ENCODE results near the gene SON.
"Not testable (repeated sequence)": the region's sequence is repeated elsewhere in the genome, so short reads cannot be mapped to it uniquely, and the experiment has no call there.

Gene SON, protein sequence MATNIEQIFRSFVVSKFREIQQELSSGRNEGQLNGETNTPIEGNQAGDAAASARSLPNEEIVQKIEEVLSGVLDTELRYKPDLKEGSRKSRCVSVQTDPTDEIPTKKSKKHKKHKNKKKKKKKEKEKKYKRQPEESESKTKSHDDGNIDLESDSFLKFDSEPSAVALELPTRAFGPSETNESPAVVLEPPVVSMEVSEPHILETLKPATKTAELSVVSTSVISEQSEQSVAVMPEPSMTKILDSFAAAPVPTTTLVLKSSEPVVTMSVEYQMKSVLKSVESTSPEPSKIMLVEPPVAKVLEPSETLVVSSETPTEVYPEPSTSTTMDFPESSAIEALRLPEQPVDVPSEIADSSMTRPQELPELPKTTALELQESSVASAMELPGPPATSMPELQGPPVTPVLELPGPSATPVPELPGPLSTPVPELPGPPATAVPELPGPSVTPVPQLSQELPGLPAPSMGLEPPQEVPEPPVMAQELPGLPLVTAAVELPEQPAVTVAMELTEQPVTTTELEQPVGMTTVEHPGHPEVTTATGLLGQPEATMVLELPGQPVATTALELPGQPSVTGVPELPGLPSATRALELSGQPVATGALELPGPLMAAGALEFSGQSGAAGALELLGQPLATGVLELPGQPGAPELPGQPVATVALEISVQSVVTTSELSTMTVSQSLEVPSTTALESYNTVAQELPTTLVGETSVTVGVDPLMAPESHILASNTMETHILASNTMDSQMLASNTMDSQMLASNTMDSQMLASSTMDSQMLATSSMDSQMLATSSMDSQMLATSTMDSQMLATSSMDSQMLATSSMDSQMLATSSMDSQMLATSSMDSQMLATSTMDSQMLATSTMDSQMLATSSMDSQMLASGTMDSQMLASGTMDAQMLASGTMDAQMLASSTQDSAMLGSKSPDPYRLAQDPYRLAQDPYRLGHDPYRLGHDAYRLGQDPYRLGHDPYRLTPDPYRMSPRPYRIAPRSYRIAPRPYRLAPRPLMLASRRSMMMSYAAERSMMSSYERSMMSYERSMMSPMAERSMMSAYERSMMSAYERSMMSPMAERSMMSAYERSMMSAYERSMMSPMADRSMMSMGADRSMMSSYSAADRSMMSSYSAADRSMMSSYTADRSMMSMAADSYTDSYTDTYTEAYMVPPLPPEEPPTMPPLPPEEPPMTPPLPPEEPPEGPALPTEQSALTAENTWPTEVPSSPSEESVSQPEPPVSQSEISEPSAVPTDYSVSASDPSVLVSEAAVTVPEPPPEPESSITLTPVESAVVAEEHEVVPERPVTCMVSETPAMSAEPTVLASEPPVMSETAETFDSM (N-terminal part only)

DNA sequence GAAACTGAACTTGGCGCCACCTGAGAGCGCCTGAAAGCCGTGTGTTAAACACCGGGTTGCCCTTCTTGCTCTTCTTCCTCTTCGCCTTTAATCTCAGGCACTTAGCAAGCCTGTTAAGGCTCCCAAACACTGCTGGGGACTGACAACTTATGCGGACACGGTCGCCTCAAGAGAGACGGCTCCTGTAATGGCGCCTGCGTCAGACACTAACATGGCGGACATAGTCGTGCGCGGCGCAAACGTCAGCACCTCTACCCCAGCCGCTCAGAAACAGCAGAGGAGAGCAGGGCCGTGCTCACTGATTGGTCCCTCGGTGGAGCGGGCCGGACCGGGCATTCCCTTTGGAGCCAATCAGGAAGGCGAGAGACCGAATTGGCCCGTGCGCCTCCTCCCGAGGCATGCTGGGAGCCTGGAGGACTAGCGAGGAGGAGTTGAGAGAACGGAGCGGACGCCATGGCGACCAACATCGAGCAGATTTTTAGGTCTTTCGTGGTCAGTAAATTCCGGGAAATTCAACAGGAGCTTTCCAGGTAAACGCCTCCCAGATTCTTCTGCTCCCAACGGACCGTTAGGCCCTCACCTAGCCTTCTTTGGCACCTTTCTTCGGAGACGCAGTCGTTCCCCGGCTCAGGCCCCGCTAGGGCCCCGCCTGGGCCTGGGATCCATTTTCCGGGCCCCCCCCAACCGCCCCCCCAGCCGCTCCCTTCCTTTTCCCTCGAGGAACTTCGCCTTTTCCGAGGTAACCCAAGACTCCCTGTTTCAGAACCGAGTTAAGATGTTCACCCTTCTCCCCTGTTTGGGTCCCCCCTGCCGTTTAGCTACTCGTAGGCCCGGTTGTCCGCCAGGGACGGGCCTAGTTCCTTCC is at the start of gene SON:
Gene SON (plus strand): TSS at position 399 of the 865 bp plus-strand sequence. CDS start 55 bp downstream, at position 454.
- DNase-seq, result peak; percentile 97

DNA sequence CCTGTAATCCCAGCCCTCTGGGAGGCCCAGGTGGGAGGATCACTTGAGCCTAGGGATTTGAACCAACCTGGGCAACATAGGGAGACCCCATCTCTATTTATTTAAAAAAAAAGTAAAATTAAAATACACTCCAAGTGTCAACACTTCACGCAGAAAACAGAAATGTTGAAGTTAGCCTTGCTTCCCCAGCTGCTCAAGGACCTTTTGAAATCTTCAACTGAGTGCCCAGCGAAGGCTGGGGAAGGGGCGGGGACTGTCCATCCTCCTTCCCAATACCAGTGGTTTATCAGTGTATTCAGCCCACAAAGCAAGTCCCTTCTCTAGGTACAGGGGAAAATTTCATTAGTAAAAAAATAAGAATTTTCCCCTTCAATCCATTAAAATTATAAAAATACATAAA is 49.1 kb upstream of the SON start:
- no peak for DNase-seq

DNA sequence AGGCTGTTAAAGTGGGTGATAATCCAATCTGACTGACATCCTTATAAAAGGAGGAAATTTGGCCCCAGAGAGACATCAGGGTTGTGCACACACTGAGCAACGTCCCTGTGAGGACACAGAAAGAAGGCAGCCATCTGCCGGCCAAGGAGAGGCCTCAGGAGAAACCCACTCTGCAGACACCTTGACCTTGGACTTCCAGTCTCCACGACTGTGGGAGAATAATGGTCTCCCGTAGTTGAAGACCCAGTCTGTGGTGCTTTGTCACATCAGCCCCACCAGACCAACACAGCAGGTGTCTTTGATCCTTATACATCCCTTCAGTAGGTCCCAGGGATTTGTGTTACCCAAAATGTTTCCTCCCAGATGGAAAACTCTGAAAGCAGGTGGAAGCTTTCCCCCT is 47.1 kb upstream of the SON start:
- no peak for DNase-seq

DNA sequence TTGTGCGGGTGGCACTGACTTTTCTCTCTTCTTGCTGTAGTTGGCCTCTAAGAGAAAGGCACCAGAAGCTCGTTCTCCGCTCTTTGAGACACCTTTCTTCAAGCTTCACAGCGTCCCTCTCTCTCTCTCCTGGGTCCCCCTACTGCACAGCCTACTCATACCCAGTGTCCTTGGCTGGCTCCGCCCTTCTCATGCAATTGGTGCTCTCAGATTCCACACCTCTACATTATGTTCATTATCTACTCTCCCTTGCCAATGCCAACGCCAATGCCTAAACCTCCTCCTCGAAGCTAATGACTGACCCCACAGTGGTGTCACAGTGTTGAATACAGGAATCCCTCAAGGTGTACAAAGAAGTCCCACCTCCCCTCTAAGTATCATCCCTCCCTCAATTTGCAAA is 46.5 kb upstream of the SON start:
- DNase-seq, result no peak

DNA sequence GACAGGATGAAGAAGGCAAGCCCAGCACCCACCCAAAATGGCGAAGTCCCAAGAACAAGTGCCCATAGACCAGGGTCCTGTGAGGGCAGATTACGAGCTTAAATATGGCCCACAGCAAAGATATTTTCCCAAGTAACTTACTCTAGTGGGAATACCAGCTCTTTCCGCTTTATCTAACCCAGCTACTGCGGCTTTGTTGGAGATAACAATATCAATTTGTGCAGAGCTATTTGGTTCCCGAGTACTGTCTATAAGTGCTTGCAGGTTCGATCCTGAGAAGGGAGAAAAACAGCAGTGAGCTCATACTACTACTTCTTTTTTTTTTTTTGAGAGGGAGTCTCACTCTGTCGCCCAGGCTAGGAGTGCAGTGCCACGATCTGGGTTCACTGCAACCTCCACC is 37.0 kb upstream of the SON start:
- DNase-seq, result no peak

DNA sequence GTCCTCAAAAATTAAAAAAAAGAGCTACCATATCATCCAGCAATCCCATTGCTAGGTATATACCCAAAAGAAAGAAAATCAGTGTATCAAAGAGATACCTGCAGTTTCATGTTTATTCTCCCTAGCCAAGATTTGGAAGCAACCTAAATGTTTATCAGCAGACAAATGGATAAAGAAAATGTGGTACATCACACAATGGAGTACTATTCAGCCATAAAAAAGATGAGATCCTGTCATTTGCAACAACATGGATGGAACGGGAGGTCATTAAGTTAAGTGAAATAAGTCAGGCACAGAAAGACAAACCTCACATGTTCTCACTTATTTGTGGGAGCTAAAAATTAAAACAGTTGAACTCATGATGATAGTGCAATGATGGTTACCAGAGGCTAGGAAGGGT is 35.8 kb upstream of the SON start:
- not testable (repeated sequence) for DNase-seq

DNA sequence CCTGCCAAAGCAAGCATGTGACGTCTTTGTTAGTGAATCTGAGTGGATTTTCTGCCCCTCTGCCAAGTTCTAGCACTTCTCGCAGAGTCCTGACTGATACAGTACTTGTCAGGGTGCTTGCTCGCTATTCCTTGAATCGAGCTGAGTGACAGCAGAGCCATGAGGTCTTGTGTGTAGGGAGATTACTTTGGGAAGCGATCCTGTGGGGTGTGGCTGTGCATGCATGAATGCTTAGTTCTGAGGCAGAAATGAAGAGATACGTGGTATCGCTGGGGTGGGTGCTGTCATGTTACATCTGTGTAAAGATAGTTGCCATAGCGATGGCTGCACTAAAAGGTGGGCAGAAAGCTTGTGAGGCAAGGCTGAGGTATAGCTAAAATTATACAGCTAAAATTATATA is 32.0 kb upstream of the SON start:
- DNase-seq, result no peak

DNA sequence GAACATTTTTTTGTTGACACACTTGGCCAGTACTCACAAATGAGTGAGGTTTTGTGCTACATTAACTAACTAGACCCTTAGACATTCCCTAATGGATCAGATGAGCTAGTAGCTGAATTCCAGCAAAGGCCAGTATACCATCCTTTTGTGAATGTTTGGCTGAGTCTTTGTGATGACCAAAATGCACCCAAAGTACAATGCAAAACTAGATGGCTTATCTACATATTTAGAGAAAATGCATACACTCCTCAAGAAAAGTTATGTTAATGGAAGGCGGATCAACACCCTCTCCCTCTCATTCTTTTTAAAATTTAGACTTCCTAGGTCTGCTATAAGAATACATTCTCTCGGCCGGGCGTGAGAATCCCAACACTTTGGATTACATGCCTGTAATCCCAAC is 31.2 kb upstream of the SON start:
- no peak for DNase-seq

DNA sequence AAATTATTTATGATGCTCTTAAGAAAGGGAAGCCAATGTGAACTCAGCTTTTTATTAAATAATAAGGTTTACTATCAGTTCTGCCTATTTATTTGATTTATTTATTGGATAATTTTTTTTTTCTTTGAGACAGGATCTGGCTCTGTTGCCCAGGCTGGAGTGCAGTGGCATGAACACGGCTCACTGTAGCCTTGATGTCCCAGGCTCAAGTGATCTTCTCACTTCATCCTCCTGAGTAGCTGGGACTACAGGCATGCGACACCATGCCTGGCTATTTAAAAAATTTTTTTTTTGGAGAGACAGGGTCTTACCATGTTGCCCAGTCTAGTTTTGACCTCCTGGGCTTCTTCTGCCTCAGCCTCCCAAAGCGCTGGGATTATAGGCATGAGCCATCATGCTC is 30.4 kb upstream of the SON start:
- DNase-seq, result no peak

DNA sequence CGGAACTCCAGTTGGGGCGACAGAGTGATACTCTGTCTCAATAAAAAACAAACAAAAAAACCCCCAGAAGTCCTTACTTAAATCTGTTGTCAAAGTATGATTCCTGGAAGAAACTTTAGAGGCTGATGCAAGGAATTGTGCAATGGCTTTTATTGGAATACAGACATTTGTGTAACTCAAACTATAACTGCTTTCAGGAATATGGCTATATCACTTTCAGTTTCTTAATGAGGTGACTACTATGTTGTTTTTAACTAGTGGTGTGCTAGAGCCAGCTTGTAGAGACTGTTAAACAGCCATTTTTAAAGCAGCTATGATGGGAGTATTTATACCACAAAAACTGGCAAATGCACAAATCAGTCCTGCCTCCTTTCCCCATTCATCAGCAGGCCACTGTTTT is 28.6 kb upstream of the SON start:
- DNase-seq, result no peak

DNA sequence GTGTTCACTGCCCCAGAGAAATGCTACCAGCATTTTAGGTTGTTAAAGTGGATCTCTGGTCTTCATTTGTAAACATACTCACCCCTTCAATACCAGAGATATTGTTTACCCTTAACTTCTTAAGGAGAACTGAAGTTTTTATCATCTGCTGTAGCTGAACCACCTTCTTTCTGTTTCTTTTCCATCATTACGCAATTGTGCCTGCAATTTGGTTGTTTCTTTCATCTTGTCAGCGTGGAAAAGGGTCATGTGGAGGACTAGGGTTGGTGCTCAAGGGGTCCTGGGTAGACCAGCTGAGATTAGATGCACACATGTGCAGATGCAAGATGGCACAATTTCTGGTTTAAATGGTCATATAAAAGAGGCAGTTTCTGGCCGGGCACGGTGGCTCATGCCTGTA is 23.9 kb upstream of the SON start:
- DNase-seq, result no peak

DNA sequence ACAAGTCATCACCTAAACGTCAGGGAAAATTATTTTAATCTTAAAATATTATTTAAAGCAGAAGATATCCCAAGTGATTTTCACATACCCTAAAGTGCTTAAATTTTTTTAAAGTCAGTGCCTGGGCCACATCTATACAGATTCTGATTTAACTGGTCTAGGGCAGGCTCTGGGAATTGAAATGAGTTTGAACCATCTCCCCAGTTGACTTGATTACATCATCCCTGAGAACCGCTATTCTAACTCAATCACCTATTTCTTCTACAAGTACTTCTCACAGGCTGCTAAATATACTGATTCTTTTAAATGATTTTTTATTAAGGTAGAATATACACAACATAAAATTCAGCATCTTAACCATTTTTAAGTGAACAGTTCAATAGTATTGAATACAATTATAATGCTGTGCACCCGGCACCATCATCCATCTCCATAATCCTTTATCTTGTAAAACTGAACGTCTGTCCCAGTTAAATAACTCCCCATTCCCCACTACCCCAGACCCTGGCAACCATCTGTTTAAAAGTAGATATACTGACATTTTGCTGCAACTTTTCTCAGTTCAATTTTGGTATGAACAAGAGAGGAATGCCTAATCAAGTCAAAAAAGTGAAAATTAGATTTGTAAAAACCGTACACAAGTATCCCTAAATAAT is 20.4 kb upstream of the SON start:
- no peak for DNase-seq

DNA sequence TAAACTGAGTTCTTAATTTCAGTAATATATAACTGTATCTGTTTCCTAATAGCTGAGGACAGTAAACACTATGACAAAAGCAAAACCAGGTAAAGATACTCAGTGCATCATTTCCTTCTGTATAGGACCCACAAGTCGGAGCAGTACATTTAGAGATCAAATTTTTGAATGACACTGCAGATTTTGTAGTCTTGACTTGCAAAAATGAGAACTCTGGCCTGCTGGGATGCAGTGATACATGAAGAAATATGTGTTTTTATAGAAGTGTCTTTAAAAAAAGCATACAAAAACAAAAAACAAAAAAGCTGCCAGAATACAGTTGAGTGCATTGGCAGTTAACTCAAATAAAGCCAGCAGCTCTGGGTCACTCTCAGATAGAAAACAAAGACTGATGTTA is 19.9 kb upstream of the SON start:
- no peak for DNase-seq

DNA sequence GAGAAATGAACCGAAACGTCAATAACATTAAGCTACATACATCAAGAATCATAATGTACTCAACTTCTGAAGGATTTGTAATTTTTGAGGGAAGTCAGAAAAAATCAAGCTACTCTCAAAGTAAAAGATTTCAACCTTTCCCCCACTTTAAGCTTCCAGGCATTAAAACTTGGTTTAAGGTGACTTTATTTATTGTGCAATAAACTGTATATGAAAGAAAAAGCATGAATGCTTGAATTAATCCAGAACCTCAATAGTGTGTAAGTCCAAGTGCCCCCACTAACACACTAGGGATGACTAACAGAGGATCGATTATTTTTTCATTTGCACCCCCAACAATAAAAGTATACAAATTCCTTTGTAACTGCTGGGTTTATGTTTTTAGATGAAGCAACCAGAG is 11.8 kb upstream of the SON start:
- DNase-seq, result no peak

DNA sequence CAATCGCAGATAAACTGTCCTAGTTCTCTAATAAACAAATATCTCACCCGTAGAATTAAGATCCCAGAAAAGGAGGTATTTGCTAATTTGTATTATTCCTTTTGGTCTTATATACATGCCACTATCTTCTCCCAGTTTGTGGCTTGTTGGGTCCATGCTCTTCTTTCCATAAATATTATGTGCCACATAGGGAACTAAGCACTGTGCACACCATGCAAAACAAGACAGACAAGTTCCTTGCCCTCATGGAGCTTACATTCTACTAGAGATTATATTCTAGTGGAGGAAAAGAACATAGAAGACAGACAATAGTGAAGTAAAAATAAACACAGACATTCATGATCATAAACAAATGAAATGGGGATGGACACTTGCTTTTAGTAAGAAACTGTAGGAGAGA is 5.6 kb upstream of the SON start:
- DNase-seq, result no peak

DNA sequence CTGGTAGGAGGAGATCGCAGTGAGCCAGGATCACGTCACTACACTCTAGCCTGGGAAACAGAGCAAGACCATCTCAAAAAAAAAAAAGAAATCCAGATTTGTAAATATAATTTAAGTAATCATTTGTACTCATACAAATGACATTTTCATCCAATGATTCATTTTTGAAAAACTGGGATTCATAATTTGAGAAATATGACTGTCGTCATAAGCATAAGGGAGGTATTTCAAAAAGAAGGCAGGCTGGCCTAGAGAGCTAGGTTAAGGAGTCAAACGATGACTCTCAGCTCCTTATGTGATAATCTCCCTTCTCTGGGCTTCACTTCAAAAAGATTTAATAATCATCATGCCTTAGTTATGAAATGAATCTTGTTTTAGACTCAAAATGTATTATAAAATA is 3.2 kb upstream of the SON start:
- DNase-seq, result no peak

DNA sequence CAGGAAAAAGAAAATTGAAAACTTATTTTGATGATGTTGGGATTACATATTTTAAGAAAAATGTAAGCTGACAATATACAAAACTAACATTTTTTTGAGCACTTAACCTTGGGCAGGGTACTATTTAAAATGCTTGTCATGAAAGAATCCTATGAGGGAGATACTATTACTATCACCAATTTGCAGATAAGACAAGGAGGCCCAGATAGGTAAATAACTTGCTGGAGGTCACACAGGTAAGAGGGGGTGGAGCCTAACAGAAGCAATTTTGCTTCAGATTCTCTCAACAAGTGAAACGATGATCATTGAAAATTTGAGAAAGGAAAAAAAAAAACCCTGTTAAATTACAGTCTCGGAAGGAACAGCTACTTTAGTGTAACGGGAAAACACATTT is 2.1 kb upstream of the SON start:
- DNase-seq, result no peak

DNA sequence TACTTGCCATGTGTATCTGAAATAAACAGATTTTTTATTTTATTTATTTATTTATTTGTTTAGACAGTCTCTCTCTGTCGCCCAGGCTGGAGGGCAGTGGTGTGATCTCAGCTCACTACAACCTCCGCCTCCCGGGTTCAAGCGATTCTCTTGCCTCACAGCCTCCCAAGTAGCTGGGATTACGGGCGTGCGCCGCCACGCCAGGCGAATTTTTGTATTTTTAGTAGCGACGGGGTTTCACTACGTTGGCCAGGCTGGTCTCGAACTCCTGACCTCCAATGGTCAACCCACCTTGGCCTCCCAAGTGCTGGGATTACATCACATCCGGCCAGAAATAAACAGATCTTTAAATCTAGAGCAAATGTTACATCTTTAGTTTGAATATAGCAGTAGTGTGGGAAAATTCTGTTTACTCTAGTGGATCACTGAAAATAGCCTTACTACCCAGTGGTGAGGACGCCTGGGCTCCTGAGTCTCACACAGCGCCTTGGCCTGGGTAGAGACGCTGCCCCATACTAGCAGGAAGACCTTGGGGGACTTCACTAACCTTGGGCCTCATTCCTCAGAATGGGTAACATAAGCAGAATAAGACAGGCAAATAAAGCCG is 1.6 kb upstream of the SON start:
- no peak for DNase-seq

DNA sequence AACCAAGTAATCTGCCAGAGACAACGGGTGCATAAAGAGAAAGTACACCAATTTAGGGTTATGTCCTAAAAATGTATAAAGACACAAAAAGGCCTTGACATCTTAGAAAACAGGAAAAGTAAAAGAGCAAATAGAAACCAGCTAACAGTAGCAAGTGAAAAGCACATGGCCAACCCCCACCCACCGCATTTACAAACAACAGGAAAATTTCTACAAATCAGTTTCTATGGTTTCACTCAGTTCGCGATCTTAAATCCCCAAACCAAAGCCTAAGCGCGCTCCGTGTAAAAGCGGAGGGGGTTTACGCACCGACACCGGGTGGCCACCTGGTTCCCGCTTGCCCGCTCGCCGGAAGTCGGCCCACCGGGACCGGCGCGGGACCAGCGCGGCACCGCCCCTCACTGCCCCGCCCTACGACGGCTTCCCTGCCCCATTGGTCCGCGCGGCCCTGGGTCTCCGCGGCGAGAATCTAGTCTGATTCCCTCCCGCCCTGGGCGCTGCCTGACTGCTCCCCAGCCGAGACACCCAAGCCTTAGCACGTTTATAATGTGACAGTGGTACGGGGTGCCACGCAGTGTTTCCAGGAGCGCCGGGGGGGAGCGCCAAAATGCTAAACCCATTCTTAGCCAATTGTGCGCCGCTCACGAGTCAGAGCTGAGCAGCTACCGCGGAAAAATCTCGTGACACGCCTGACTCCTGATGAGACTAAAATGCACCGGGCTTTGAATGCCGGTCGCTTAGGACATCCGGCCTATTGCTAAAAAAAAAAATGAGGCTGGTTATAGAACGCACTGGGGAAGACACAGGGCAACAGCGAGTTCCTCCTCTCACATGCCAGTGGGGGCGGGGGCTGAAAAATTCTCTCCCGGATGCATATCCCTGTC is 840 bp upstream of the SON start, which contains the start of gene GART:
Gene GART (minus strand): TSS at position 362 of the 884 bp plus-strand sequence. CDS start 2,802 bp downstream, outside the sequence.
- DNase-seq, result peak; percentile 58

DNA sequence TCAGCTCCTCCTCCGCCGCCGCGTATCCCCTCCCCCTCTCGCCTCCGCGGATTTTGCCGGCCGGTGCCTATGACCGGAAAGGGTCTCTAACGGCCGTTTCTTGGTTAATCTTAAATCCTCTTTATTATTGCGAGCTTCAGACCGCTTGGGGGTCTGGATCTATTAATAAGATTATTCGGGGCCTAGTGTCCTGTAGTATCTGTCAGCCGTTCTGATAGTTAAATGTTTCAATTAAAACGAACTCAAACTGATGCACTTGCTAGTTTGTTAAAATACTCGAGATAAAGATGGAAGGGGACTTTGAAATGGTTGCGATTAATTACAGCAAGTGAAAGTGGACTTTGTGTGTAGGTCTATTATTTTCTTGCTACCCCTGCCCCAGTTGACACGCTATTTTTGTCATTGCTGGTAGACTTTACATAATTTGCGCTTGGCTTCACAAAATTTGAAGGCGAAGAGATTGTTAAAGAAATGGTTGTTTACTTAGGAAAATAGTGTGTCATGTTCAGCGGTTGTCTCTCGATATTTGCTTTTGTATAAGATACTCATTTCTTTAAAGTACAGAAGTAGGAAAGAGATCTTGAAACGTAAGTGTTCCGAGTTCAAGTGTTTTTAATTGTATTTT is 779 bp downstream of the SON start:
- DNase-seq, result no peak
